ENCODE results near the gene IQSEC3. TPM values are rescaled to one million over a fixed set of nuclear protein-coding genes. Genes with fewer than 3 reads are reported as not detected.

Gene IQSEC3
- total and polyA plus RNA-seq, 2 of the 13 experiments (the other 11 are each of a cell fraction or from before 2014, with no cell fraction given) = not detected

GRCh38 chr12:214003-214741 is 147.6 kb downstream of the IQSEC3 start, which contains the start of gene SLC6A12:
Gene SLC6A12 (minus strand): TSS chr12:214157. CDS start chr12:209986, 4,171 bp downstream.
- Histone ChIP-seq H3K9ac (ENCODE audit: insufficient read depth, low read depth, low read length) (peak within 1 kb of the TSS; percentile 23; the same call in 1 of the 2 replicates), H3K36me3 (replicated peaks in 1 of 2; ENCODE audit: control insufficient read depth in 1 of 2, insufficient read depth in 2 of 2, low read length in 2 of 2) (no peaks in the 10 kb centered on the region), H2AFZ (ENCODE audit: low read length) (no peak within 1 kb of the TSS), H3K4me3 (replicated peaks in 1 of 3; ENCODE audit: insufficient read depth in 1 of 3, low read depth in 2 of 3, low read length in 3 of 3) (peak within 1 kb of the TSS; percentile 35 to 65 (median 43); a peak in 5 of 6 replicates), H3K4me1 (ENCODE audit: insufficient read depth, low read length) (peaks cover 67% of the 10 kb centered on the region), H3K79me2 (ENCODE audit: insufficient read depth, low read length) (no peaks in the 10 kb centered on the region), H3K9me3 (ENCODE audit: low read length) (no peaks in the 10 kb centered on the region), H4K20me1 (ENCODE audit: insufficient read depth, low read length) (peaks cover 7% of the 10 kb centered on the region), H3K27ac (ENCODE audit: extremely low read length, insufficient read depth, low read length) (no peak within 1 kb of the TSS), H3K4me2 (ENCODE audit: low read depth, low read length) (peak within 1 kb of the TSS; percentile 91), H3K27me3 (ENCODE audit: control insufficient read depth in 1 of 2, insufficient read depth in 2 of 2, low read length in 2 of 2) (peaks cover 0 to 16% of the 10 kb centered on the region in 2 experiments; a peak in 3 of 5 replicates)
- TF ChIP-seq PCBP1 (IDR thresholded peaks at IDR 0.05; ENCODE audit: borderline replicate concordance, low read depth, low read length) = 0 out of 2 replicates have a peak, but pooled peaks have one; percentile 66
- 0 out of 2 replicates have a peak, but pooled peaks have one; percentile 35 for TF ChIP-seq POLR2G (IDR thresholded peaks at IDR 0.05; ENCODE audit: low read depth, low read length)
- peak; percentile 26; the same call in 1 of the 2 replicates for TF ChIP-seq FOSL2 (CRISPR knock-in tag; IDR thresholded peaks at IDR 0.05)
- TF ChIP-seq ZNF143 (CRISPR knock-in tag; IDR thresholded peaks at IDR 0.05) = no peak
- no peak for TF ChIP-seq ZBTB44 (CRISPR knock-in tag; IDR thresholded peaks at IDR 0.05)
- TF ChIP-seq PATZ1 (CRISPR knock-in tag; IDR thresholded peaks at IDR 0.05) = peak; percentile 54
- DNase-seq (ENCODE audit: low spot score) = peak; percentile 27
- no TSS peak for BruUV-seq (replicated peaks)
- peak; percentile 1; the same call in 1 of the 3 replicates for ATAC-seq
- intact Hi-C loops (cut with micrococcal nuclease; ENCODE audit: unreplicated experiment) = loop anchor here (5.0 kb wide), 1 partner anchor 37 kb away; no protein-coding TSS in a partner anchor
- ChIA-PET POLR2A (interaction anchor here (1.5 to 2.1 kb wide), 2 partner anchors 22 to 25 kb away, joined by 8 to 12 read pairs; no protein-coding TSS in a partner anchor), CTCF (ENCODE audit: low intra/inter-chr PET ratio, low total read pairs) (no interaction called here)
- WGBS (ENCODE audit: low lambda C conversion rate) = 8% methylated on average over 11 of the region's 14 CpGs
- FAIRE-seq = peak; percentile 46
- in situ Hi-C loops (cut with HindIII; ENCODE audit: extremely low pct_ligation_motif_present, low pct_unique_long_range_greater_than_20kb) = no loop called here
